Cardiac muscle cell (in vitro differentiated cells and primary cell): Measurements from ENCODE around the gene NPPA. TPM values are rescaled to one million over a fixed set of nuclear protein-coding genes. Genes with fewer than 3 reads are reported as not detected.
A peak's percentile ranks its signal among the peaks of the same experiment; 100 is the strongest.

Experiments used
- DNase-seq, 2 donors: peaks; one replicate each; pipeline versions ENCODE4 v3.0.0 to v3.0.0-alpha.2; 2010 to 2017; ENCODE audit warnings: low read depth in 1 of 2, low spot score in 1 of 2
- H3K27ac ChIP-seq: fragments of 200-600 bp; sonication (generic); 2 replicates; pipeline ENCODE4 v1.5.1; 2016
- H3K27me3 ChIP-seq: fragments of 200-600 bp; sonication (generic); 2 replicates; pipeline ENCODE4 v1.6.0; 2016; ENCODE audit warnings: control low read depth
- H3K36me3 ChIP-seq: fragments of 200-600 bp; sonication (generic); 2 replicates; pipeline ENCODE4 v1.5.1; 2016; ENCODE audit warnings: control low read depth
- H3K4me1 ChIP-seq: fragments of 200-600 bp; sonication (generic); 2 replicates; pipeline ENCODE4 v1.8.1; 2017; ENCODE audit warnings: low read depth, mild to moderate bottlenecking, mixed run types
- H3K4me3 ChIP-seq: fragments of 200-600 bp; sonication (generic); 2 replicates; pipeline ENCODE4 v1.5.1; 2016; ENCODE audit warnings: mild to moderate bottlenecking
- H3K9me3 ChIP-seq: fragments of 200-600 bp; sonication (generic); 2 replicates; pipeline ENCODE4 v1.5.1; 2017; ENCODE audit warnings: low read depth, mild to moderate bottlenecking, control low read depth
- CTCF ChIP-seq: IDR thresholded peaks from 2 replicates; pipeline ENCODE4 v1.5.1; 2012; ENCODE audit warnings: low read depth, mild to moderate bottlenecking, low read length
- polyA plus RNA-seq: library from polyadenylated mRNA; unstranded; fragments of >200 nt; fragmentation: Nextera tagmentation; extraction: Ambion mirVana; gene quantifications from 2 replicates; pipeline ENCODE4 v1.2.1, GENCODE V29; 2016
- total RNA-seq: library from RNA; depleted of rRNA; stranded (reverse); fragments of >200 nt; gene quantifications from 2 replicates; pipeline ENCODE4 v1.2.3, GENCODE V29; 2016

The NPPA gene
- total and polyA plus RNA-seq, 2 experiments from 2014 or later, result 57.5 to 601 TPM

DNA sequence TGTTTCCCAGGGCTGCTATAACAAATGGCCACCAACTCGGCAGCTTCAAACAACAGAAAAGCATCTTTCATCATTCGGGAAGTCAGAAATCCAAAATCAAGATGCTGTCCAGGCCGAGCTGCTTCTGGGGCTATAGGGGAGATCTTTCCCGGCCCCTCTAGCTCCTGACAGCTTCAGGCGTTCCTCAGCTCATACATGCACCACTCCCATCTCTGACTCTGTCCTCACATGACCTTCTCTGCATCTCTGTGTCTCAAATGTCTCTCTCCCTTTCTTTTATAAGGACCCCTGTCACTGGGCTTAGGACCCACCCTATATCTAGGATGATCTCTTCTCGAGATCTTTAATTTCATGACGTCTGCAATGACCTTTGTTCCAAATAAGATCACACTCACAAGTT is 25.0 kb upstream of the NPPA start:
- Histone ChIP-seq H3K9me3 (no peaks in the 10 kb centered on the region), H3K4me3 (no peak overlapping the region), H3K4me1 (peaks cover 8% of the 10 kb centered on the region), H3K36me3 (no peaks in the 10 kb centered on the region), H3K27ac (no peak overlapping the region), H3K27me3 (no peaks in the 10 kb centered on the region)
- TF ChIP-seq CTCF, result no peak
- no peak for DNase-seq

DNA sequence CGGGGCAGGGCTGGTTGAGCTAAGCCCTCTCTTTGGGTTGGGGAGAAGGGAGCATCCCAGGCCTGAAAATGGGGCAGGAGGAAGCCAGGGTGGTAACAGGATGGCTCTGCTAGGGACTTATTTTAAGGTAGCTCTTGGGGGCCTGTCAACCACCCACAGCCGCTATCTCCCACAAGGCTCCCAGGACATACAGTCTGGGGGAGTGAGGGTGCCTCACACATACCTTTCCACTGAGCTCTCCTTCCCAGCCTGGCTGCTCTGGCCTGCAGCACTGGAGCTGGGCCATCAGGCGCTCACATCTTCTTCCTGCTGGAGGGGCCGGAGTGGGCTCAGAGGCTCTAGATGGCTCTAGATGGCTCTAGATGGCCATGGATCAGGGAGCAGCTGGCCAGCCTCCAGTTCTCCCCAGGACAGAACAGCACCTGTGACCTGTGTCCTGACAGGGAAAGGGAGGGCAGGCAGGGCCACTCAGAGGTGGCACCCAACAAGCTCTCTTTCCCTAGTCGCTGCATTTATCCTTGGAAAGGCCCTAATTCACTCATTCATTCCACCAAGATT is 22.1 kb upstream of the NPPA start:
- Histone ChIP-seq H3K27ac (no peak overlapping the region), H3K9me3 (no peaks in the 10 kb centered on the region), H3K36me3 (no peaks in the 10 kb centered on the region), H3K27me3 (no peaks in the 10 kb centered on the region), H3K4me3 (no peak overlapping the region), H3K4me1 (peaks cover 11% of the 10 kb centered on the region)
- no peak for DNase-seq
- TF ChIP-seq CTCF, result no peak

- Histone ChIP-seq H3K4me1 (peaks cover 10% of the 10 kb centered on the region), H3K9me3 (no peaks in the 10 kb centered on the region), H3K27me3 (no peaks in the 10 kb centered on the region), H3K27ac (no peak overlapping the region), H3K36me3 (no peaks in the 10 kb centered on the region), H3K4me3 (no peak overlapping the region)
- no peak for TF ChIP-seq CTCF
- DNase-seq, result no peak
Observed at GRCh38 chr1:11869104-11869503, 21.5 kb upstream of the NPPA start.

DNA sequence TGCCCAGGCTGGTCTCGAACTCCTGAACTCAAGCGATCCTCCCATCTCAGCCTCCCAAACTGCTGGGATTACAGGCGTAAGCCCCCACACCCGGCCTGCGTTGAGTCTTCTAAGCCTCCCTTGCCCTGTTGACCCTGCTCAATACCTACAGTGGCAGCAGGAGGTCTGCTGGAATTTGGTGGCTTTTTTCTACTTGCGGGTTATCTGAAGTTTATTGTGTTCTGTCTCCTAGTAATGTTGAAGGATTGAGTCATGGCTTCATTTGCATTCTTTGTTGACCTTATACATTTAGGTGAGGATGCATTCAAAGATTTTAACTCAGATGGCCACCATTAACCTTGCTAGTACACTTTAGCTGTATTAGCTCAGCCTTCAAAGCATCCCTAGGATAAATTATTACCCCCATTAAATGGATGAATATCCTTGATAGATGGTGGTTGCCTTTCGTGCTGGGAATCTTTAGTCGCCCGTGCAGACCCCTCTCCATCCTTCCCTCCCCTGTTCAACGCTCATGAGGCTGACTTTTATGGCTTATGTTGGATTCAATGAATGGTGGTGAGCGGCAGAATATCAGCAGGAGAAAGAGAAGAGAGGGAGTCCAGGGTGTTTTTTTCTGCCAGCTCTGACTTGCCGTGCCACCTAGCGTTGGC is 20.9 kb upstream of the NPPA start:
- Histone ChIP-seq H3K27ac (no peak overlapping the region), H3K4me1 (peaks cover 7% of the 10 kb centered on the region)
- no peak for TF ChIP-seq CTCF

DNA sequence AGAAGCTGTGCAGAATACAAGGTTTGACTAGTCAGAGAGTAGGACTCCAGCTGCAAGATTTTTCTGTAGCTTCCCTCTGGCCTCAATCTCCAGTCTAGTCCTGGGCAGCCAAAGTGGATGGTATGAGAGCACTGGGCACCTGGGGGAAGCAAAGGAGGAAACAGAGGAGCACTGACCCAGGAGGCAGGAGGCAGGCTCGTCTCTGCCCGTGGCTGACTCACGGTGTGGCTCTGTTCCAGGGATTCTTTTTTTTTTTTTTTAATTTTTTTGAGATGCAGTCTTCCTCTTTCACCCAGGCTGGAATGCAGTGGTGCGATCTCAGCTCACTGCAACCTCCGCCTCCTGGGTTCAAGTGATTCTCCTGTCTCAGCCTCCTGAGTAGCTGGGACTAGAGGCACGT is 15.3 kb upstream of the NPPA start:
- no peak for TF ChIP-seq CTCF
- DNase-seq, result peak in 1 of 2 donors; percentile 36
- no peaks in the 10 kb centered on the region for H3K36me3 ChIP-seq
- H3K27me3 ChIP-seq, result peaks cover 27% of the 10 kb centered on the region
- H3K9me3 ChIP-seq, result no peaks in the 10 kb centered on the region
- H3K27ac ChIP-seq, result no peak overlapping the region
- peaks cover 5% of the 10 kb centered on the region for H3K4me1 ChIP-seq
- H3K4me3 ChIP-seq, result no peak overlapping the region

More for the DNA sequence above, 20.9 kb upstream of the NPPA start:
- no peak for DNase-seq
- Histone ChIP-seq H3K27me3 (no peaks in the 10 kb centered on the region), H3K4me3 (no peak overlapping the region), H3K36me3 (no peaks in the 10 kb centered on the region), H3K9me3 (no peaks in the 10 kb centered on the region)
